ENCODE results near the gene CCDC122.
A peak's percentile ranks its signal among the peaks of the same experiment; 100 is the strongest.

The CCDC122 gene

DNA sequence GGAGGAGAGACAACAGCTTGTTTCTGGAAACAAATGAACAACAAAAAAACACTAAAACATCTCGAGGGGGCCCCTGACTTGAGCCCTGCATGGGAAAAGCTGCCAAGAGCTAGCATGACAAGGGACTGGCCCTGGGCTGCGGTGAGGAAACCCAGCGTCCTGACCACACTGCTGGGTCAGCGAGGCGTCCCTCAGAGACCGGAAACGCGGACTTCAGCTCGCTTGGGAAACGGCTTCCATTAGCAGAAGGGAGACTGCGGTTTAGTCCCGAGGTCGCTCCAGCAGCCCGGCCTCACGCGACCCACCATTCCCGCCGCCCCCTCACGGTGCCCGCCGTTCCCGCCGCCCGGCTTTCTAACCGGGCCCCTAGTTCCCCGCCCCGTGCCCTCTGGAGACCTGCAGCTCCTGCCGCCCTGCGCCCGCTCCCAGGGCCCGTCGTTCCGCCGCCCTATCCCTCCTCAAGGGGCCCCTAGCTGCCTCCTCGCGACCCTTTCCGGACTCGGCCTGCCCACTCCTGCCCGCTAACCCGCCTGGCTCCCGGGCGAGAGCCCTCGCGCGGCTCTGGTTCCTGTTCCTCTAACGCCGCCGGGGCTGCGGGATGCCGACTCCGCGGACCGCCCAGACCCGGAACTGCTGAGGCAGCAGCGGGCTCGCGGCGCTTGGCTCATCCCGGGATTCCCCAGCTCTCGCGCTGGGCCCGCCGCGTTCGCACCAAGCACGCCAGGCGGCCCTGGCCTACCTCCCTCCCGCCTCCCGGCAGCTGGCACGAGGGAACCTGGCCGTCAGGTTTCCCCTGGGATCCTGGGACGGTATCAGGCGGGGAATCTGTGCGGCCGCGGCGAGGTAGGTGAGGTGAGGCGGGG is at the start of gene CCDC122:
Gene CCDC122 (minus strand): TSS at position 849 of the 863 bp plus-strand sequence. CDS start 10,364 bp downstream, outside the sequence.
- Histone ChIP-seq H3K36me3 (ENCODE audit: control insufficient read depth in 1 of 2, insufficient read depth in 2 of 2, low read length in 2 of 2) (no peaks in the 10 kb centered on the region), H3K9me3 (ENCODE audit: control insufficient read depth in 1 of 2, low read length in 2 of 2) (no peaks in the 10 kb centered on the region), H3K9ac (ENCODE audit: low read depth in 1 of 2, low read length in 2 of 2) (peak within 1 kb of the TSS; percentile 71 to 77), H3K4me1 (ENCODE audit: control insufficient read depth in 1 of 2, insufficient read depth in 2 of 2, low read length in 2 of 2) (peaks cover 10% of the 10 kb centered on the region in 2 donors), H3K27me3 (ENCODE audit: control insufficient read depth in 1 of 2, insufficient read depth in 2 of 2, low read length in 2 of 2) (no peaks in the 10 kb centered on the region), H3K27ac (ENCODE audit: low read depth, low read length) (peak within 1 kb of the TSS; percentile 95), H3K4me3 (ENCODE audit: low read depth in 1 of 2, low read length in 2 of 2) (peak within 1 kb of the TSS; percentile 79 to 86)

DNA sequence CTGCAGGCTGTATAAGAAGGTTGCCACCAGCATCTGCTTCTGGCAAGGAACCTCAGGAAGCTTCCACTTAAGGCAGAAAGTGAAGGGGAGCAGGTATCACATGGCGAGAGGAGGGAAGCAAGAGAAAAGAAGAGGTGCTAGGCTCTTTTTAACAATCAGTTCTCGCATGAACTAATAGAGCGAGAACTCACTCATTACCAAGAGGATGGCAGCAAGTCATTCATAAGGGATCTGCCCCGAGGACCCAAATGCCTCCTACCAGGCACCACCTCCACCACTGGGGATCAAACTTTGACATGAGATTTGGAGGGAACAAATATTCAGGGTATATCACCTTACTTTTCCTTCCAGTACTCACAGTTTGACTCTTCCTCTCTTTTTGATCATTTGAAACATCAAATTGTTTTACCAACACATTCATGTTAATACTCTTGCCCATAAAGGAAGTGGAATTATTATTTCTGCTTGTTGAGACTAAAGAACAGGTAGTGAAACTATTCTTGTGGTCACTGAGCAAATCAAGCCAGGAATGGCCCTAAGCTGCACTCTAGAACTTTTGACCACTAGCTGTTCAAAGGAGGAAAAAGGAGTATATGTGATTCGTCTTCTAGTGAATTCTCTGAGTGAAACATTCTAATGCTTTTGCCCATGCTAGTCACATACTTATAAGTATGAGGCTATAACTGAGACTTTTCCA is 45.2 kb upstream of the CCDC122 start:
- no peak overlapping the region for H3K9ac ChIP-seq (ENCODE audit: low read depth in 1 of 2, low read length in 2 of 2)
- no peak overlapping the region for H3K4me3 ChIP-seq (ENCODE audit: low read depth in 1 of 2, low read length in 2 of 2)
- H3K9me3 ChIP-seq (ENCODE audit: control insufficient read depth in 1 of 2, low read length in 2 of 2): no peaks in the 10 kb centered on the region
- no peaks in the 10 kb centered on the region for H3K36me3 ChIP-seq (ENCODE audit: control insufficient read depth in 1 of 2, insufficient read depth in 2 of 2, low read length in 2 of 2)
- no peaks in the 10 kb centered on the region for H3K4me1 ChIP-seq (ENCODE audit: control insufficient read depth in 1 of 2, insufficient read depth in 2 of 2, low read length in 2 of 2)
- no peaks in the 10 kb centered on the region for H3K27me3 ChIP-seq (ENCODE audit: control insufficient read depth in 1 of 2, insufficient read depth in 2 of 2, low read length in 2 of 2)
- H3K27ac ChIP-seq (ENCODE audit: low read depth, low read length): no peak overlapping the region

DNA sequence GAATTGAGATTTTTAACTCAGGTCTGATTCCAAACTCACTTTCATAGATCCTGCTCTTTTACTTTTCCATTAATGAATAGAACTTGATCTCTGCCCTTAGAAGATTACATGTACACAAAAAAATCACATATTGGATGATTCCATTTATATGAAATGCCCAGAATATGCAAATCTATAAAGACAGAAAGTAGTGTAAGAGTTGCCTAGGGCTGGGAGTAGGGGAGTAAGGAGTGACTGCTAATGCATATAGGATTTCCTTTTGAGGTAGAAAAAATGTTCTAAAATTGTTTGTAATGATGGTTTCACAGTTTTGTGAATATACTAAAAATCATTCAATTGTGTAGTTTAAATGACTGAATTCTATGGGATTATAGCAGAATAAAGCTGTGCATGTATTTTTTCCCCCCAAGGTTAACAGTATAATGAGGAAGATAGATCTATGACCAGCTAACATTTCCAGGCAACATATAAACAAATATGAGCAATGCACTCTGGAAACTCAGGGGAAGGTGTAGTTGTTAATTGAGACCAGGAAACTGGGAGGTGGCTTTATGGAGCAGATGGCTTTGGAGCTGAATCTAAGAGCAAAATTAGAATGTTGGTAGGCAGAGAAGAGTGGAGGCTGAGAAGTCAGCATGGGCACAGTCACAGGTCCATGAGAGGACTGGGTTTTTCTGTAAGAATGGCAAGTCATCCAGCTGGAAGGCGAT is 41.6 kb upstream of the CCDC122 start:
- Histone ChIP-seq H3K4me1 (ENCODE audit: control insufficient read depth in 1 of 2, insufficient read depth in 2 of 2, low read length in 2 of 2) (no peaks in the 10 kb centered on the region), H3K27ac (ENCODE audit: low read depth, low read length) (no peak overlapping the region), H3K27me3 (ENCODE audit: control insufficient read depth in 1 of 2, insufficient read depth in 2 of 2, low read length in 2 of 2) (no peaks in the 10 kb centered on the region), H3K9ac (ENCODE audit: low read depth in 1 of 2, low read length in 2 of 2) (no peak overlapping the region), H3K36me3 (ENCODE audit: control insufficient read depth in 1 of 2, insufficient read depth in 2 of 2, low read length in 2 of 2) (no peaks in the 10 kb centered on the region), H3K4me3 (ENCODE audit: low read depth in 1 of 2, low read length in 2 of 2) (no peak overlapping the region), H3K9me3 (ENCODE audit: control insufficient read depth in 1 of 2, low read length in 2 of 2) (no peaks in the 10 kb centered on the region)

DNA sequence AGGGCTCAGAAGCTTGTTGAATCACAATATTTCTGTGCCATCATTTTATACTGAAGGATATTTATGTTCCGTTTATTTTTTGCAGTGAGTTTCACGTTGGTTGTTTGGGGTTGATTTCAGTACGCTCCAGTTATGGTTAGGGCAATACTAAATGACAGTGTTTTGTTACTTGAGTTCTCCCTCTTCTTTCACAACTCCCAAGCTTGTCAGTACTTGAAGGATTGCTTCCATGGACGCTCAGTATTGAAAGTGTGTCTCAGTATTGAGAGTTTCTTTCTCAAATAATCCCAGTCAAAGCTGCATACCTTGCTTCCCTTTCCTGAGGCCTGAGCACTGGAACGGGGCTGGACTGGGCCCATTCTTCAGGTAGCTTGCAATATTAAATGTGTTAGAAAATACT is 39.1 kb upstream of the CCDC122 start:
- H3K4me3 ChIP-seq (ENCODE audit: low read depth in 1 of 2, low read length in 2 of 2): no peak overlapping the region
- no peak overlapping the region for H3K27ac ChIP-seq (ENCODE audit: low read depth, low read length)
- no peaks in the 10 kb centered on the region for H3K4me1 ChIP-seq (ENCODE audit: control insufficient read depth in 1 of 2, insufficient read depth in 2 of 2, low read length in 2 of 2)
- no peaks in the 10 kb centered on the region for H3K9me3 ChIP-seq (ENCODE audit: control insufficient read depth in 1 of 2, low read length in 2 of 2)
- no peaks in the 10 kb centered on the region for H3K36me3 ChIP-seq (ENCODE audit: control insufficient read depth in 1 of 2, insufficient read depth in 2 of 2, low read length in 2 of 2)
- no peaks in the 10 kb centered on the region for H3K27me3 ChIP-seq (ENCODE audit: control insufficient read depth in 1 of 2, insufficient read depth in 2 of 2, low read length in 2 of 2)
- H3K9ac ChIP-seq (ENCODE audit: low read depth in 1 of 2, low read length in 2 of 2): no peak overlapping the region

DNA sequence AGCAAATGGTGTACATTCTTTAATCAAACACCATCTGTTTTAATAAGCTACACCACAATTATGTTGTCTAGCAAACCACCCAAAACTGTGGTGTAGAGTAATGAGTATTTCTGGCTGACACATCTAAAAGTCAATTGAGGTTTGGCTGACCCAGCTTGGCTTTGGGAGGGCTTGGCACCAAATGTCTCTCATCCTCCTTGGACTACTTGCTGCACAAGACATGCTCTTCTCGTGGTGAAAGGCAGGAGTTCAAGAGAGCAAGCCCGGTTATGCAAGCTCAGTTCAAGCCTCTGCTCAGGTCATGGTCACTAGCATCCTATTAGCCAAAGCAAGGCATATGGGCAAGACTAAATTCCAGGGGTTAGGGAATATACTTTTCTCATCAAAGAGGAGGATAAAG is 37.3 kb upstream of the CCDC122 start:
- H3K27ac ChIP-seq (ENCODE audit: low read depth, low read length): no peak overlapping the region
- no peak overlapping the region for H3K9ac ChIP-seq (ENCODE audit: low read depth in 1 of 2, low read length in 2 of 2)
- no peaks in the 10 kb centered on the region for H3K9me3 ChIP-seq (ENCODE audit: control insufficient read depth in 1 of 2, low read length in 2 of 2)
- peaks cover 0 to 2% of the 10 kb centered on the region in 2 donors for H3K27me3 ChIP-seq (ENCODE audit: control insufficient read depth in 1 of 2, insufficient read depth in 2 of 2, low read length in 2 of 2)
- no peaks in the 10 kb centered on the region for H3K4me1 ChIP-seq (ENCODE audit: control insufficient read depth in 1 of 2, insufficient read depth in 2 of 2, low read length in 2 of 2)
- H3K36me3 ChIP-seq (ENCODE audit: control insufficient read depth in 1 of 2, insufficient read depth in 2 of 2, low read length in 2 of 2): no peaks in the 10 kb centered on the region
- H3K4me3 ChIP-seq (ENCODE audit: low read depth in 1 of 2, low read length in 2 of 2): no peak overlapping the region

DNA sequence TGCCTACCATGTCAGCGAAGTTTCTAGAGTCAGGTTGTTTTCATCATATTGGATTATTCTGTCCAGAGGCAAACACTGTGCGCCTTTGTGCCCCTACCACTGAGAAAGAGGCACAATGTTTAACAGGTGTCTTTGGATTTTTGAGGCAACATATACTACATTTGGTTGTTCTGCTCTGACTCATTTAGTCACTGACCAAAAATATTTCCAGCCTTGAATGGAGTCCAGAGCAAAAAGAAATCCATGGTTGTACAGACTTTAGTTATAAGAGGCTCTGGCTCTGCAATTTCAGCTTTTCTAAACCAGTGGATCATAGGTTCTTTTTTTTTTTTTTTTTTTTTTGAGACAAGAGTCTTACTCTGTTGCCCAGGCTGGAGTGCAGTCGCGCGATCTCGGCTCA is 35.9 kb upstream of the CCDC122 start:
- Histone ChIP-seq H3K9ac (ENCODE audit: low read depth in 1 of 2, low read length in 2 of 2) (no peak overlapping the region), H3K27ac (ENCODE audit: low read depth, low read length) (no peak overlapping the region), H3K36me3 (ENCODE audit: control insufficient read depth in 1 of 2, insufficient read depth in 2 of 2, low read length in 2 of 2) (no peaks in the 10 kb centered on the region), H3K4me1 (ENCODE audit: control insufficient read depth in 1 of 2, insufficient read depth in 2 of 2, low read length in 2 of 2) (no peaks in the 10 kb centered on the region), H3K9me3 (ENCODE audit: control insufficient read depth in 1 of 2, low read length in 2 of 2) (no peaks in the 10 kb centered on the region), H3K27me3 (ENCODE audit: control insufficient read depth in 1 of 2, insufficient read depth in 2 of 2, low read length in 2 of 2) (peaks cover 0 to 2% of the 10 kb centered on the region in 2 donors), H3K4me3 (ENCODE audit: low read depth in 1 of 2, low read length in 2 of 2) (no peak overlapping the region)

DNA sequence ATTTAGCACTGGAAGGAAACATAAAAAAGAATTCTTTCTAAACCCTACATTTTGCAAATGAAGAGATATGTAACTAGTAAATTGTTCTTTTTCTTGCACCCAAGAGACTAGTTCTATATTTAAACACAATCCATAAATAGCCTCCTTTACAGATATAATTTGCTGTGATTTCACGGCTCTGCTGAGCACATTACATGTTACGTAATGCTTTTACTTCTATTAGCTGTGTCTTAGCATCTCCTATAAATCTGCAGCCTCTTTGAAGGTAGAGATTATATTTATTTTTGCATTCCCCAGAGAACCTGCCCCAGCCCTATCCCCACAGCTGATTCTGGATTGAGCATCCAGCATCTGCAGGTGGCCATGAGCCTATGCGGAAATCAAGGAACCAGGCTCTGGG is 32.3 kb upstream of the CCDC122 start:
- Histone ChIP-seq H3K9ac (ENCODE audit: low read depth in 1 of 2, low read length in 2 of 2) (no peak overlapping the region), H3K4me3 (ENCODE audit: low read depth in 1 of 2, low read length in 2 of 2) (no peak overlapping the region), H3K27ac (ENCODE audit: low read depth, low read length) (no peak overlapping the region), H3K9me3 (ENCODE audit: control insufficient read depth in 1 of 2, low read length in 2 of 2) (no peaks in the 10 kb centered on the region), H3K27me3 (ENCODE audit: control insufficient read depth in 1 of 2, insufficient read depth in 2 of 2, low read length in 2 of 2) (peaks cover 0 to 2% of the 10 kb centered on the region in 2 donors), H3K4me1 (ENCODE audit: control insufficient read depth in 1 of 2, insufficient read depth in 2 of 2, low read length in 2 of 2) (peaks cover 0 to 4% of the 10 kb centered on the region in 2 donors), H3K36me3 (ENCODE audit: control insufficient read depth in 1 of 2, insufficient read depth in 2 of 2, low read length in 2 of 2) (no peaks in the 10 kb centered on the region)

DNA sequence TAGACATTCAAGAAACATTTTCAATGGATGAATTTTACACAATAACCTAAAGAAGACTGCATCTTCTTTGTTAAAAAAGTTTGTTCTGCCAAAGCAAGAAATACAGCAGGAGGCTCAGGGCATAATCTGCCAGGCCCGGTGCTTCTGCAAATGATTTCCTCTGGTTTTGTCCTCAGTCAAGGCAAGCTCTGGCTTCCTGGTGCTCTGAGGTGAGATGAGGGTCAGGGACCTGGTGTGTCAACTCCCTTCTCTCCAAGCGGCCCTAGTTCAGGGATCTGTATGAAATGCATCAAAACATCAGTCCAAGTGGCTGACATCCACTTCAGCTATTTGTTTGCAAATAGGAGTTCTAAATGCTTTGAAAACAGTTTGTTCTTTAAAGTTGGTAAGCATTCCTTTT is 31.7 kb upstream of the CCDC122 start:
- Histone ChIP-seq H3K27ac (ENCODE audit: low read depth, low read length) (no peak overlapping the region), H3K36me3 (ENCODE audit: control insufficient read depth in 1 of 2, insufficient read depth in 2 of 2, low read length in 2 of 2) (no peaks in the 10 kb centered on the region), H3K27me3 (ENCODE audit: control insufficient read depth in 1 of 2, insufficient read depth in 2 of 2, low read length in 2 of 2) (peaks cover 0 to 2% of the 10 kb centered on the region in 2 donors), H3K4me1 (ENCODE audit: control insufficient read depth in 1 of 2, insufficient read depth in 2 of 2, low read length in 2 of 2) (peaks cover 0 to 4% of the 10 kb centered on the region in 2 donors), H3K9ac (ENCODE audit: low read depth in 1 of 2, low read length in 2 of 2) (no peak overlapping the region), H3K4me3 (ENCODE audit: low read depth in 1 of 2, low read length in 2 of 2) (no peak overlapping the region), H3K9me3 (ENCODE audit: control insufficient read depth in 1 of 2, low read length in 2 of 2) (no peaks in the 10 kb centered on the region)

DNA sequence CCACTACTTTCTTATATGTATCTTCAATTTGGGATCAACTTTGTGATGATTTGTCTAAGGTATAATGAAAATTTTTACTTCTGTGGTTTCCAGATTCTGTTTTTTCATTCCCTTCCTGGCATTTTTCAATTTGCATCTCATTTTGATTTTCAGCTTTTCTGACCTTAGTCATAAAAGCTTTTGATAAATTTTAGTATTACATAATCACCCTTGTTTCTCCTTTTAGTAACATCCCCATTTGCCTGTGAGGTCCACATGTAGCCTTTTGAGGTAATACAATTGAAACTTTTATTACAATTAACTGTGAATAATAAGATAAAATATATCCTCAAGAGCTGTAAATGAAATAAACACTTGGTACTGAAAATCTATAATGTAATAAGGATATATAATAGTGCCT is 31.3 kb upstream of the CCDC122 start:
- H3K27ac ChIP-seq (ENCODE audit: low read depth, low read length): no peak overlapping the region
- no peak overlapping the region for H3K4me3 ChIP-seq (ENCODE audit: low read depth in 1 of 2, low read length in 2 of 2)
- H3K27me3 ChIP-seq (ENCODE audit: control insufficient read depth in 1 of 2, insufficient read depth in 2 of 2, low read length in 2 of 2): peaks cover 0 to 2% of the 10 kb centered on the region in 2 donors
- no peaks in the 10 kb centered on the region for H3K36me3 ChIP-seq (ENCODE audit: control insufficient read depth in 1 of 2, insufficient read depth in 2 of 2, low read length in 2 of 2)
- no peak overlapping the region for H3K9ac ChIP-seq (ENCODE audit: low read depth in 1 of 2, low read length in 2 of 2)
- H3K4me1 ChIP-seq (ENCODE audit: control insufficient read depth in 1 of 2, insufficient read depth in 2 of 2, low read length in 2 of 2): peaks cover 0 to 4% of the 10 kb centered on the region in 2 donors
- no peaks in the 10 kb centered on the region for H3K9me3 ChIP-seq (ENCODE audit: control insufficient read depth in 1 of 2, low read length in 2 of 2)
